ENCODE data around the gene CAMK1D. TPM values are rescaled to one million over a fixed set of nuclear protein-coding genes. Genes with fewer than 3 reads are reported as not detected.
"Not testable (repeated sequence)": the region's sequence is repeated elsewhere in the genome, so short reads cannot be mapped to it uniquely, and the experiment has no call there.

CAMK1D gene
- polyA plus RNA-seq, 12 donors = 1.6 to 16.1 (median 3.5) TPM; not detected in 1

DNA sequence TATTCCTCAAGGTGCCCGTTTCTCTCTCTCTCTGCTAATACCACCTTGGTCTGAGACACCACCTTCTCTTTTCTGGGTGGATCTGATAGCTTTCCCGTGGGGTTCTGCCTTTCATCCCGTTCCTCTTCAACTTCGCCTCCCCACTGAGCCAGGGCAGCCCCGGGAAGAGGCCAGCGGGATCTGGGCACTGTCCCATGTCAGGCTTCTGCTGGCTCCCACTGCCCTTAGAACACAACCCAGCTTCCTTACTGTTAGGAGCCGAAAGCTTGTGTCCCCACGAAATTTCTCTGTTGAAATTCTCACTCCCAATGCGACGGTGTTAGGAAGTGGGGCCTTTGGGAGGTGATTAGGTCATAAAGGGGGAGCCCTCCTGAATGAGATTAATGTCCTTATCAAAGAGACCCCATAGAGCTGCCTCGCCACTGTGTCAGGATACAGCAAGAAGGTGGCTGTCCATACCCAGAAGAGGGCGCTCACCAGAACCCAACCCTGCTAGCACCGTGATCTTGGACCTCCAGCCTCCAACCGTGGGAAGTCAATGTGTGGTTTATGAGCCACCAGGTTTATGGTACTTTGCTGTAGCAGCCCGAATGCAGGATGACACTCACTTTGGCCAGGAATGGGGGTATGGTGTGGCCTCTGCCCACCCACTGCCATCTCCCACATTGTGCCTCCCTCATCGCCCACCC is 79.2 kb downstream of the CAMK1D start:
- no peak for DNase-seq

DNA sequence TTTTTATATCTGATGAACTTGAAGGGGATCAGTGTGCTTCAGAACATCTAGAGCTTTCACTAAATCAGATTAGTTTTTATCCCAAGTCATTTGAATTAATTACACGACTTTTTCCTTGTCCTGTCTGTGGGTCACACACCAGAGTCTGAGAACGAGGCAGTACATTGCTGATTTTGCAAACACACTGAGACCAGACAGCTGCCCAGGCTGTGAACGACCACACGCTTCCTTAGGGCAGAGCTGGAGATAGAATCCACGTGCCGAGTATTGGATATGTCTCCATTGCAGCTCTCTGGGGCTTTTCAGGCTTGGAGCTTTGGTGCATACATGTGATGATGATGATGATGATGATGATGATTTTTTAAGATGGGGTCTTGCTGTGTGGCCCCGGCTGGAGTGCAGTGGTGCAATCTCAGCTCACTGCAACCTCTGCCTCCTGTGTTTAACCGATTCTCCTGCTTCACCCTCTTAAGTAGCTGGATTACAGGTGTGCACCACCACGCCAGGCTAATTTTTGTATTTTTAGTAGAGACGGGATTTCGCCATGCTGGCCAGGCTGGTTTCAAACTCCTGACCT is 81.1 kb downstream of the CAMK1D start:
- DNase-seq = no peak

DNA sequence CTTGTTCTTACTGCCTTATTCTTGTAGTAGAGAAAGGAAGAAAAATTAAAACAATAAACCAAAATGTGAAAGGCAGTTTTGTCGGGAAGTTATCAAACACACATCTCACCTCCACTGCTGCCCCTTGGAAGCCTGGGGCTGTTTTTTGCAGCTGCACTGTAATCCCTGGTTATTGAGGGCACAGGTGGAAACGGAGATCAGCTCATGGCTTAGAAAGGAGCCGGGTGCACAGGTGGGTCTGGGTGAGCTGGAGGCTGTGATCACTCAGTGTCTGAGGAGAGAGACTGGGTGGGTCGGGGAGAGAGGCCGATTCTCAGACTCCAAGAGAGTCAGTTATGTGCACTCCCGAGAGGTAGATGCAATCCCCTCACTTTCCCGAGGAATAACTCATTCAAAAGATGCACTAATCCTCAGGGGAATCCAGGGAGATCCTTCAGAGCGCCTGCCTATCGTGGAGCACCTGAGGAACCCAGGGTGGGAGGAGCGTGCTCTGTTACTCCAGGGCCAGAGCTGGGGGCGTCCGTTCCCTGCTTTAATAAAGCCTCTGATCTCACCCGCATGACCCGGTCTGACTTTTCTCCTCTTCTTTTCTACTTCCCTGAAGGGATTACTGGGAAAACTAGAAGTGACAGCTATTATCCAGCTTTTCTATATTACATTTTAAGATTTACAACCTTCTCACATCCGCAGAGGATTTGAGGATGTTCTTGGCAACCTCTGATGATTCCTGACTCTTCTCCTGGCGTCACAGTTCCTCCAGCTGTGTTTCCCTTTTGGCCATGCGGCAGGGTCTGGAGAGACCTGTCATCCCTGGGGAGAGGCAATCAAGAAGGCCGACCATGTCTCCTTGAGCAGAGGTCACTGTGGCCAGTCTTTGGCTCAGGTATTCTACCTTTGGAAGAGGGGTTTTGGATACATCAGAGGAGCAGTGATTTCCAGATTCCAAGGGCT is 82.1 kb downstream of the CAMK1D start:
- DNase-seq = peak; percentile 51

DNA sequence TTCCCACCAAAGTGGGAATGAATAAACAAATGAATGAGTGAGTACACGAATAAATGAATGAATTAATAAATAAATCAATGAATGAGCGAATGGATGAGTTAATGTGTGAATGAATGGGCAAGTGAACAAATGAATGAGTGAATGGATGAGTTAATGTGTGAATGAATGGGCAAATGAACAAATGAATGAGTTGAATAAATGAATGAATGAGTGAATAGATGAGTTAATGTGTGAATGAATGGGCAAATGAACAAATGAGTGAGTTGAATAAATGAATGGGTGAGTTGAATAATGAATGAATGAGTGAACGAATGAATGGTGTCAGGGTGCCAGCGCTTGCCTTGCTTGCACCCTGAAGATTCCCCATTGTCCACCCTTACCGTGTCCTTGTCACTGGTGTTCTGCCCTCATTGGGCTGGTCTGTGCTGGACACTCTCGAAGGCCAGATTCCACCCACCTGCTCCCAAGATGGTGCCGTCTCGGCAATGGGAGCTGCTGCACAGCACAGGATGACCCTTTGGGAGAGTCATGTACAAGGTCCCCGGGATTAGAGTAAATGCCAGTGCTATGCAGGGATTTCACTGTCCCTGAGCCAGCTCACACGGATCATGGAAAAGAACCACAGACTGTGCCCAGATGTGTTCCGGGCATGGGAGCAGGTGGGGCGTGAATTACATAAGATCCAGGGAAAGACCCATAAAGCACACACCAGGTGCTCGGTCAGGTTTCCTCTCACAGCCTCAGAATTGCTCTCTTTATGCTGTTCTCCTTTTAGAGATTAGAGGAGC is 83.2 kb downstream of the CAMK1D start:
- no peak for DNase-seq

DNA sequence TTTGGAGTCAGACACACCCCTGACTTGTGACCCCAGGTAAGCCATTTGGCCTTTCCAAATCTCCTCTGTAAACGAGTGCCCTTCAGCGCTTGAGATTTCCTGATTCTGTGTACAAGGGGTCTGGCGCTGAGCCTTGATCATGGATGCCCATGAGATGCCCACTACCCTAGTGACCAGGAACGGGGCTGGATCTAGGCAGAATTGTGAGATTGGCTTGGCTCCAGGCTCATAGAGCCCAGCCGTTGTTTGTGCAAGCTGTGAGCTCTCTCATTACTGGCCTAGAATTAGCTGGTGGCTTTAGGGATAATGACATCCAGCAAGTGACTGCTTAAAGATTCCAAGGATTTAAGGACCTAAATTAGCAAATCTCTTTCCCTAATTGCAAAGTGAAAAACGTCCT is 84.9 kb downstream of the CAMK1D start:
- DNase-seq = no peak

DNA sequence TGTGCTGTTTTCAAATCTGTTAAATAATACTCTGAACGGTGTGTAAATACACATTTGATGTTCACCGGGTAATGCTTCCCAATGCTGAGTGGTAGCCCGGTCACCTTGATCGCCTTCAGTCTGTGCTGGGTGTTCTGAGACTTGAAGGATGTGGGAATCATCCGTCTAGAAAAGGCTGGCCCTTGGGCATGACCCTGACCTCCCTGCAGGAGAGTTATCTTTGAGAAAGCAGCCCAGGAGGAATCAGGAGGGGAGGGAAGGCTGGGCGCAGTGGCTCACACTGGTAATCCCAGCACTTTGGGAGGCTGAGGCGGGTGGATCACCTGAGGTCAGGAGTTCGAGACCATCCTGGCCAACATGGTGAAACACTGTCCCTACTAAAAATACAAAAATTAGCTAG is 85.3 kb downstream of the CAMK1D start:
- not testable (repeated sequence) for DNase-seq

DNA sequence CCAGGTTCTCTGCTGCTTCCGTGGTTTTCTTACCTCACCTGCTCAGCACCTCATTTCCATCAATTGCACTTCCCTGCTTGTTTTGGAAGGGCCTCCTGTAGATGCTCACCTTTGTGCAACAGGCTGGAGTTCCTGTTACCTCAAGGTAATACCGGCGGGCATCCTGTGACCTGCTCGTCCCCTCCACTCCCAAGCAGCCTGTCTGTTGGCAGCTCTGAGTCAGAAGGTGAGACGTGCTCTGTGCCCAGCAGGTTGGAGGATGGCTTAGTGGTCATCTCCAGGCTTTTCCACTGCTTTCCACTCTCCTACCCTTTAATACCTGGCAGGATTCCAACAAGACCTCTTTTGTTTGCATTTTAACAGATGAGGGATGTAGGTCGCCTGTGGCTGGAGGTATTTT is 86.0 kb downstream of the CAMK1D start:
- no peak for DNase-seq

DNA sequence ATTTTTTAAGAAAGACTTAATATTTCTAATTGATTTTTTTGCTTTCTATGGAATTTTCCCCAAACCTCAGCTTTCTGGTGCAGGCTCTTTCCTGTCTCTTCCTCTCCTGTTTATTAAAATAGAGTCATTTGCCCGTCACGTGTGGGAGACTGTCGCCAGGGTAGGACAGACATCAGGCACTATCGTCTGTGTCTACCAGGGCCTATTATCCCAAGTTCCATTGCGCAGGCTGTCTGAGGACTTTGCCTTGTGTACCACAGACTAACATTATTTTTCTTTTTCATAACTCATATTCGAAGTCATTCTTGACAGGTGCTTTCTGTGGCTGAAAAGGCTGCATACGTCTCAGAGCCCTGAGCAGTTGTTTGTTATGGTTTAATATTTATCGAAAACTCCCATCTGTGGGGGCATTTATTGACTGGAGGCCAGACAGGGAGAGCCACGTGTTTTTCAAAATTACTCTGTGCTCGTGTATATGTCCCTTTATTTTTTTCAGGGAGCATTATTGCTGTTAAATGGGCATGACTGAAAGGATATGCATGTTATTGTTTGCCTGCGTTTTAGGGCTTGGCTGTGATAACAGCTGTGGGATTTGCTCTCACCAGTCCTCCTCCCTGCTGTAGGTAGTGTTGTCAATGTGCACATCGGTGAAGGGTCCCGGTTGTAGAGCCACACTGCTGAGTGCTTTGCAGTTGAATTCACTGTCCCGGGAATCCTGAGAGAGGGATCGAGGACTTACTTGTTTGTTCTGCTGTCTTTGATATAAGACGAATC is 89.8 kb downstream of the CAMK1D start:
- no peak for DNase-seq

DNA sequence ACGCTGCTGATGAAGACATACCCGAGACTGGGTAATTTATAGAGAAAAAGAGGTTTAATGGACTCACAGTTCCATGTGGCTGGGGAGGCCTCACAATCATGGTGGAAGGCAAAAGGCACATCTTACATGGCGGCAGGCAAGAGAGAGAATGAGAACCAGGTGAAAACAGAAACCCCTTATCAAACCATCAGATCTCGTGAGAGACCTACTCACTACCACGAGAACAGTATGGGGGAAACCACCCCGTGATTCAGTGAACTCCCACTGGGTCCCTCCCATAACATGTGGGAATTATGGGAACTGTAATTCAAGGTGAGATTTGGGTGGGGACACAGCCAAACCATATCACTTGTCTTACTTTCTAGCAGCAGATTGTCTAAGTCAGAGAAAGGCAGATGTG is 90.4 kb downstream of the CAMK1D start:
- not testable (repeated sequence) for DNase-seq

DNA sequence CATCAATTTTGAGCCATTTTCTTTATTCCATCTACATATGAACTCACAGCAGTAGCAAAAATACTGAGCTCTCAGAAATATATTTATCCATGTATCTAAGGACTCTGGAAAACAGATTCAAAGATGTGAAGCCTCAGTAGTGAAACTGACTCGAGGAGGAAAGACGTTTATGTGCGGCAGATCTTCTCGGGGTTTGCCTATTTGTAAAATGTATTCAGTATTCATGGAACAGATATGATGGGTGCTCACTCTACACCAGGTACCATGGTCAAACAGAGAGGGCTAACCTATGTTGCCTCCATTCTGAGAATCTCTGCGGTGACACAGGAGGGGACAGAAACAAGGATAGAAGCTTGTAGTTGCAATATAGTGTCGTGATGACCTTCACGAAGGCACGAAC is 93.7 kb downstream of the CAMK1D start:
- DNase-seq = no peak

DNA sequence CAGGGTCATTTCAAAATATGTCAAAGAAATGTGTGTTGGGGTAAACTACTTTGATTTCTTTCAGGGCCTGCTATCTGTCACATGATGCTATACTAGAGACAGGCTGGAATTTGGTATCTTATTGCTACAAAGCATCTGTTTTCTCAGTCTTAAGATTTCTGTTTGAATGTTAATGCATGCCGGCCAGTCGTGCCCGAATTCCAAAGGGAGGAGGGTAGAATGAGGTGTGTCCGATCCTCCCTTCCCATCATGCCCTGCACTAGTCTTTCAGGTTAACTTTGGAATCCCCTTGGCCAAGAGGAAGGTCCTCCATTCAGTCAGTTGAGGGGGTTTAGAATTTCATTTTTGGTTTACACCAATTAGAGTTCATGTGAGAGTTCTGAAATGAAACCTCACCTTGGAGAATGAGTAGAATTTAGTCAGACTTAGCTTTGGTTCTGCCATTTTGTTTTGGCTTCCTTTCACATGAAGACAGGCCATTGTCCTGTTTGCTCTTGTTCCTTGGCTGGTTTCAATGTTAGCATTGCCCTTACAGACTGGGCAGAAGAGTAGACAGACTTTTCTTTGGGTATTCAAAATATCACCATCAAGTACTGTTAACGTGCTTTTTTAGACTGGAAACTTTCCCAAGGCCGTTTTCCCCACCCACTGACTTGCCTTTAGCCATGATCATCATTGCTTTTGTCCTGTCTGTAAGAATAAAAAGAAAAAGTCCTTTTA is 95.8 kb downstream of the CAMK1D start:
- no peak for DNase-seq

DNA sequence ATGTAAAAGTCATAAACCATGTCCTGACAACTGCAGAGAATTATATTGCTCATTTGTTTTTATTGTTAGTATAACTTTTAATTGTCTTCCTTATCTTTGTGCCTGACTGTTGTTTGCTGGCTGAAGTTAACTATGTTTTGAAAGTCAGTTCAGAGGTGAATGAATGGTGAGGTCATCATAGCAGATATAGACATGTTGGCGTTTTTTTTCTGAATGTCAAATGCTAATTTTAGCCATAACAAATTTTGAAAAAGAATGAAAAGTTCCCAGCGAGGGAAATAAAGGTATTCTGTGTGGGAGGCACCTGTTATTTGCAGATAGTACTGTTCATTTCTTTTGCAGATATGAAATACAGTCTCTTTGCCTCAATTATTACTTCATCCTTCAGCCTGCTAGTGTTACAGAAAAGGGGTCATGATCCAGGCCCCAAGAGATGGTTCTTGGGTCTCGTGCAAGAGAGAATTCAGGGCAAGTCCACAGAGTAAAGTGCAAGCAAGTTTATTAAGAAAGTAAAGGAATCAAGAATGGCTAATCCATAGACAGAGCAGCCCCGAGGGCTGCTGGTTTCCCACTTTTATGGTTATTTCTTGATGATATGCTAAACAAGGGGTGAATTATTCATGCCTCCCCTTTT is 96.5 kb downstream of the CAMK1D start:
- no peak for DNase-seq

DNA sequence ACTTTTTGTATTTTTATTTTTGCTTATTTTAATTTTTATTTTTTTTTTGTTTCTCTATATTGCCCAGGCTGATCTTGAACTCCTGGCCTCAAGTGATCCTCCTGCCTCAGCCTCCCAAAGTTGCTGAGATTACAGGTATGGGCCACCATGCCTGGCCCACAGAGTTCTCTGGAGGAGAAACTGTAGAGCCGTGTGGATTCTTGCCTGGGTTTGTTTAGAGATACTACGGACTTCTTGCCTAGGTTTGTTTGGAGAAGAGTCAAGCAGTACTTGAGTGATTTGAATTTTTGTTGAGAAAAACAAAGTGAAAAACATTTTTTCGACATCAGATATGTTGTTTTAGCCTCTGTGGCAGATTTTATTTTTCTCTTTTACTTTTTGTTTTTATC is 99.0 kb downstream of the CAMK1D start:
- no peak for DNase-seq

DNA sequence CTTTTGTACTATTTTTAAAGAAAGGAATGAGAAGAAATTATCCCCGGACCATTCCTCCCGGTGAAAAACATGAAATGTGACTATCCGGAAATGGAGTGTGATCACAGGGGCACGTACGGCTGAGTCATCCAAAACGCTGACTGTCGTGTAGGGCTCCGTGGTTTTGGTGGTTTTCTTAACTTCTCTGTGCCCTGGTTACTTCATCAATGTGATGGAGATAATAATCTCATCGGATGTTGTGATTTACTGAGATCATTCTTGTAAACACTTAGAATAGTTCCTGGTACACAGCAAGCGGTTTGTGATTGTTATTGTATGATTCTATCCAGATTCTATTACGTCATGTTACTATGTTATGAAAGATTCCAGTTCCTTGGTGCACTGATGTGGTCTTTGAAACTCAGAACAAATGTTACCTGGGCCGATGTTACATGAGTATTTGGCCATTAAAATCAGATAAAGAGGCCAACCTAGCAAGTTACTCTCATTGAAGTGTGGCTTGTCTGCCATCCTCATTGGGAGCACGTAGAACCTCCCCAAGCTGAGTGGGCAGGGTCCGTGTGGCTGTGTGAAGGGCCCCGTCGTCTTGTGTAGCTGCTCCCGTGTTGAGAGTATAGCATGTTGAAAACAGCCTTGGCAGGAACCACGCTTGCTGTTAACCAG is 99.5 kb downstream of the CAMK1D start:
- no peak for DNase-seq

DNA sequence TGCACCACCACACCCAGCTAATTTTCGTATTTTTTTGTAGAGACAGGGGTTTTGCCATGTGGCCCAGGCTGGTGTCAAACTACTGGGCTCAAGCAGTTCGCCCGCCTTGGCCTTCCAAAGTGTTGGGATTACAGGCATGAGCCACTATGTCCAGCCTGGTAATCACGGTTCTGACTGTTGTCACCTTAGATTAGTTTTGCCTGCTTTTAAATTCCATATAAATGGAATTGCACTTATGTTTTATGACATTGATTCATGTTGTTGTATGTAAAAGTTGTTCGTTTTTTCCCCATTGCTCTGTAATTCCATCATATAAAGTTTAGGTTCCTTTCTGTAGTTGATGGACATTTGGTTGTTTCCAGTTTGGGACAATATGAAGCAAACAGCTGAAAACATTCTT is 106.0 kb downstream of the CAMK1D start:
- DNase-seq = no peak

DNA sequence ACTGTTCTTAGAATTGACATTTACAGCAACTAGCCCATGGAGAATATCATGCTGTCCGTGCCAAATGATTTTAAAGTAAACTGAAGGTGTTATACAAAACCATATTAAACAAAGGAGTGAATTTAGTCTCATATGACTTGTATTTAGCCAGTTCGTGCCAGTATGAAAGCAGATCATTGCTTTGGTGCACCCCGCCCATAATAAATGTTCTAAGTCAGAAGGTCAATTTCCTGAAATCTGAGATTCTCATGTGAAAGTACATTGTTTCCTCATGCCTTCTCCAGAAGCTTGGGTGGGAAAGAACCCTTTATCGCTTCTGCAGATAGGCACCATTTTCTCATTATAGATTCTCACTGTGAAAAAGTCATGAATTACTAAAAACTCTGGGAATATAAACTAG is 106.4 kb downstream of the CAMK1D start:
- DNase-seq = no peak

DNA sequence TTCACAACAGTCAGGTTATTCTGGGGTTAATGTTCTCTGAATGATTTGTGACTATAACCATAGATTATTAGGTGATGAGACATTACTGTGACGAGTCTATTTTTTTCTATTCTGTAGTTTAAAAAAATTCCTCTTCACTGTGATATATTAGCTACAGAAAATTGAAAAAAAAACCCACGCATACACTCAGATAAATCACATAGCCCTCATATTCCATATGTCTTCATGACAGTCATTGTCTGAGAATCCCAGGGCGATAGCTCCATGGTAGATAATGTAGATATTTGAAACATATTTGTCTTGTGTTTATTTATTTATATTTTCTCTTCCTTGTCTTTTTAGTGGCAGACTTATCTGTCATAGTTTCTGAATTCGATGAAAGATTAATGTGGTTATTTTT is 110.0 kb downstream of the CAMK1D start:
- no peak for DNase-seq

DNA sequence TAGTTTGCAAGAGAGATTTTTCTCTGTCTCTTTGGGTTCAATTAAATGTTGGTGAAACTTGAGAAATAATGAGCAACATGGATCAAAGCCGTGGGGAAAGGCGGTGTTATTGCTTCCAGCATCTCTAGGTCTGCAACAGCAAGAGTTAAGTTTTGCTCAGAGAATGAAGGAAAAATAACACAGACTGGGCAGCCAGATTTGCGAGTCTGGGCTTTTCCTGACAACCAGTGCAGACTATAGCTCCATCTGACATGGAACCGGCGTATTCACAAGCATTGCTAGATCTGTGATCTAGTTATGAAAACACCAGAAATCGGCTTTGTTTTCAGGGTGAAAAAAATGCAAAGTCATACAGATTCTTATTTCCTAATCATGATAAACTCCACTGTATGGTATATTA is 110.4 kb downstream of the CAMK1D start:
- peak; percentile 6 for DNase-seq

DNA sequence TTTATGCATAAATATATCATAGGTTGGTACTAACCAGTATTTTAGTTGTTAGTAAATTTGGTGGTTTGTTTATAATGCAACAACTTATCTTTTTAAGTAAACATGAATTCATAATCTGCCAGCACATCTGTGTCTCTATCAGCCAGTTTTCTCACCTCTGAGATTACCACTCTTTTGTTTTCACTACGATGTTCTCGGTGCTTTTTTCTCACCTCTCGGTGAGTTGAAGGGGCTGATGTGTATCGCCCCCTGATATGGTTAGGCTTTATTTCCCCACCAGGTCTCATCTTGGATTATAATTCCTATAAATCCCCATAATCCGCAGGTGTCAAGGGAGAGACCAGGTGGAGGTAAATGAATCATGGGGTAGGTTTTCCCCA is 114.1 kb downstream of the CAMK1D start:
- DNase-seq = no peak
